Measurements from ENCODE around the gene ASPDH.

Gene ASPDH

GRCh38 chr19:50518091-50519005 is 4.6 kb upstream of the ASPDH start:
- Histone ChIP-seq H3K27me3 (ENCODE audit: insufficient read depth, low read depth) (peaks cover 38% of the 10 kb centered on the region), H3K4me2 (no peak overlapping the region), H3K27ac (no peak overlapping the region), H4K20me1 (ENCODE audit: insufficient read depth) (no peaks in the 10 kb centered on the region), H3K4me3 (IDR thresholded peaks at IDR 0.05; ENCODE audit: insufficient read depth, low read depth, low read length) (no peak overlapping the region), H3K79me2 (ENCODE audit: insufficient read depth, low read depth) (no peaks in the 10 kb centered on the region), H2AFZ (ENCODE audit: low read depth) (no peak overlapping the region), H3K9ac (no peak overlapping the region), H3K4me1 (ENCODE audit: low read depth, poor library complexity, severe bottlenecking) (no peaks in the 10 kb centered on the region), H3K36me3 (ENCODE audit: insufficient read depth) (no peaks in the 10 kb centered on the region)
- peak; percentile 32; the same call in 1 of the 2 replicates for TF ChIP-seq CTCF (conservative IDR thresholded peaks at IDR 0.05; ENCODE audit: low read depth, low read length)

- H2AFZ ChIP-seq (ENCODE audit: low read depth) = no peak overlapping the region
- peaks cover 36% of the 10 kb centered on the region for H3K27me3 ChIP-seq (ENCODE audit: insufficient read depth, low read depth)
- H3K4me2 ChIP-seq = no peak overlapping the region
- H3K36me3 ChIP-seq (ENCODE audit: insufficient read depth) = no peaks in the 10 kb centered on the region
- no peaks in the 10 kb centered on the region for H3K4me1 ChIP-seq (ENCODE audit: low read depth, poor library complexity, severe bottlenecking)
- TF ChIP-seq CTCF (conservative IDR thresholded peaks at IDR 0.05; ENCODE audit: low read depth, low read length) = no peak
- H3K27ac ChIP-seq = no peak overlapping the region
- H3K79me2 ChIP-seq (ENCODE audit: insufficient read depth, low read depth) = no peaks in the 10 kb centered on the region
- no peak overlapping the region for H3K9ac ChIP-seq
- H4K20me1 ChIP-seq (ENCODE audit: insufficient read depth) = no peaks in the 10 kb centered on the region
- no peak overlapping the region for H3K4me3 ChIP-seq (IDR thresholded peaks at IDR 0.05; ENCODE audit: insufficient read depth, low read depth, low read length)
These were observed 4.0 kb upstream of the ASPDH start for GRCh38 chr19:50517704-50518075.

- H3K27me3 ChIP-seq (ENCODE audit: insufficient read depth, low read depth) = peaks cover 30% of the 10 kb centered on the region
- no peaks in the 10 kb centered on the region for H4K20me1 ChIP-seq (ENCODE audit: insufficient read depth)
- H3K4me3 ChIP-seq (IDR thresholded peaks at IDR 0.05; ENCODE audit: insufficient read depth, low read depth, low read length) = no peak overlapping the region
- H3K36me3 ChIP-seq (ENCODE audit: insufficient read depth) = no peaks in the 10 kb centered on the region
- no peaks in the 10 kb centered on the region for H3K79me2 ChIP-seq (ENCODE audit: insufficient read depth, low read depth)
- no peak overlapping the region for H2AFZ ChIP-seq (ENCODE audit: low read depth)
- no peak overlapping the region for H3K9ac ChIP-seq
- no peaks in the 10 kb centered on the region for H3K4me1 ChIP-seq (ENCODE audit: low read depth, poor library complexity, severe bottlenecking)
- no peak overlapping the region for H3K4me2 ChIP-seq
- TF ChIP-seq CTCF (conservative IDR thresholded peaks at IDR 0.05; ENCODE audit: low read depth, low read length) = no peak
- no peak overlapping the region for H3K27ac ChIP-seq
These were observed 3.4 kb upstream of the ASPDH start for GRCh38 chr19:50516964-50517703.

- Histone ChIP-seq H3K4me3 (IDR thresholded peaks at IDR 0.05; ENCODE audit: insufficient read depth, low read depth, low read length) (no peak overlapping the region), H2AFZ (ENCODE audit: low read depth) (no peak overlapping the region), H3K4me2 (no peak overlapping the region), H3K27me3 (ENCODE audit: insufficient read depth, low read depth) (peaks cover 25% of the 10 kb centered on the region), H4K20me1 (ENCODE audit: insufficient read depth) (no peaks in the 10 kb centered on the region), H3K79me2 (ENCODE audit: insufficient read depth, low read depth) (no peaks in the 10 kb centered on the region), H3K4me1 (ENCODE audit: low read depth, poor library complexity, severe bottlenecking) (no peaks in the 10 kb centered on the region), H3K27ac (no peak overlapping the region), H3K36me3 (ENCODE audit: insufficient read depth) (no peaks in the 10 kb centered on the region), H3K9ac (no peak overlapping the region)
- no peak for TF ChIP-seq CTCF (conservative IDR thresholded peaks at IDR 0.05; ENCODE audit: low read depth, low read length)
These were observed 2.7 kb upstream of the ASPDH start for GRCh38 chr19:50516456-50516855.
